Fibroblast of lung (primary cell): ENCODE results near the gene PDZD4. TPM values are rescaled to one million over a fixed set of nuclear protein-coding genes. Genes with fewer than 3 reads are reported as not detected.

Experiments
- DNase-seq, 2 donors: peaks; one replicate each; pipeline versions ENCODE4 v3.0.0 to v3.0.0-alpha.2; 2010; ENCODE audit warnings: low read depth in 2 of 2
- H2AFZ ChIP-seq: 2 replicates; pipeline ENCODE4 v1.5.1; 2012; ENCODE audit warnings: low read length, control low read depth, inconsistent platforms
- H3K27ac ChIP-seq: 2 replicates; pipeline ENCODE4 v1.5.1; 2011; ENCODE audit warnings: low read length, control low read depth; ENCODE audit not compliant: insufficient read depth
- H3K27me3 ChIP-seq: 2 replicates; pipeline ENCODE4 v1.5.1; 2011; ENCODE audit warnings: mild to moderate bottlenecking, low read length; ENCODE audit not compliant: control insufficient read depth, insufficient read depth
- H3K36me3 ChIP-seq: 2 replicates; pipeline ENCODE4 v1.5.1; 2011; ENCODE audit warnings: low read length; ENCODE audit not compliant: control insufficient read depth, insufficient read depth
- H3K4me1 ChIP-seq: 2 replicates; pipeline ENCODE4 v1.5.1; 2011; ENCODE audit warnings: low read length; ENCODE audit not compliant: control insufficient read depth, insufficient read depth; ENCODE audit errors: extremely low read depth
- H3K4me2 ChIP-seq: 2 replicates; pipeline ENCODE4 v1.5.1; 2011; ENCODE audit warnings: low read length, control low read depth; ENCODE audit not compliant: insufficient read depth; ENCODE audit errors: extremely low read depth
- H3K4me3 ChIP-seq, 4 experiments: fragments of 200-600 bp in 1 of 4; sonication (generic) in 1 of 4; replicated peaks in 1 of 4; 2 replicates each; pipeline ENCODE4 v1.5.1; 2011 to 2016; ENCODE audit warnings: low read length in 4 of 4, low read depth in 3 of 4, mild to moderate bottlenecking in 3 of 4, control low read depth in 2 of 4, inconsistent platforms in 1 of 4, mixed read lengths in 1 of 4; ENCODE audit not compliant: insufficient read depth in 1 of 4; ENCODE audit errors: control extremely low read depth in 1 of 4
- H3K79me2 ChIP-seq: 2 replicates; pipeline ENCODE4 v1.5.1; 2012; ENCODE audit warnings: mild to moderate bottlenecking, low read length, inconsistent platforms; ENCODE audit not compliant: control insufficient read depth, insufficient read depth
- H3K9ac ChIP-seq: 2 replicates; pipeline ENCODE4 v1.5.1; 2011; ENCODE audit warnings: mild to moderate bottlenecking, low read length, control low read depth; ENCODE audit not compliant: insufficient read depth
- H3K9me3 ChIP-seq: 2 replicates; pipeline ENCODE4 v1.5.1; 2012; ENCODE audit warnings: low read depth, low read length; ENCODE audit not compliant: control insufficient read depth, insufficient read depth
- H4K20me1 ChIP-seq: 2 replicates; pipeline ENCODE4 v1.5.1; 2011; ENCODE audit warnings: low read length; ENCODE audit not compliant: control insufficient read depth, insufficient read depth; ENCODE audit errors: extremely low read depth
- CTCF ChIP-seq, 2 donors: IDR thresholded peaks in 1 of 2; conservative IDR thresholded peaks in 1 of 2; 1 replicate in 1 of 2; 2 replicates in 1 of 2; pipeline ENCODE4 v1.5.1; 2011 to 2012; ENCODE audit warnings: low read length in 2 of 2, control low read depth in 1 of 2, inconsistent platforms in 1 of 2, low read depth in 1 of 2, mild to moderate bottlenecking in 1 of 2
- EZH2 ChIP-seq: IDR thresholded peaks from 2 replicates; pipeline ENCODE4 v1.5.1; 2012; ENCODE audit warnings: low read length, control low read depth, mild to moderate bottlenecking; ENCODE audit errors: missing control alignments
- polyA plus RNA-seq, 2 donors: library from polyadenylated mRNA; depleted of rRNA in 1 of 2; stranded (reverse) in 1 of 2; unstranded in 1 of 2; fragments of >200 nt; gene quantifications; 2 replicates each; pipeline ENCODE4 v1.2.1, GENCODE V29; 2011 to 2012; ENCODE audit warnings: missing spikeins in 1 of 2
- total RNA-seq: library from RNA; depleted of rRNA; stranded (reverse); fragments of >200 nt; gene quantifications from 2 replicates; pipeline ENCODE4 v1.2.1, GENCODE V29; 2014

PDZD4 gene
- total and polyA plus RNA-seq, 2 donors (not counting 1 experiment from before 2014, with no cell fraction given), result under 0.01 to 0.10 TPM

- no peaks in the 10 kb centered on the region for H3K4me1 ChIP-seq
- H3K4me2 ChIP-seq, result no peak overlapping the region
- no peak overlapping the region for H3K9ac ChIP-seq
- H2AFZ ChIP-seq, result no peak overlapping the region
- H3K36me3 ChIP-seq, result peaks cover 2% of the 10 kb centered on the region
- H3K4me3 ChIP-seq, result no peak overlapping the region
- DNase-seq, result no peak
- no peak for TF ChIP-seq EZH2
- no peak for TF ChIP-seq CTCF (conservative IDR thresholded peaks at IDR 0.05 in 1 of 2, IDR thresholded peaks at IDR 0.05 in 1 of 2; ENCODE audit: low read depth in 1 of 2, low read length in 2 of 2)
- no peaks in the 10 kb centered on the region for H3K9me3 ChIP-seq
- H3K27ac ChIP-seq, result no peak overlapping the region
- H3K27me3 ChIP-seq, result no peaks in the 10 kb centered on the region
- H3K79me2 ChIP-seq, result no peaks in the 10 kb centered on the region
- no peaks in the 10 kb centered on the region for H4K20me1 ChIP-seq
Observed at GRCh38 chrX:153781428-153782047, 48.8 kb downstream of the PDZD4 start.

DNA sequence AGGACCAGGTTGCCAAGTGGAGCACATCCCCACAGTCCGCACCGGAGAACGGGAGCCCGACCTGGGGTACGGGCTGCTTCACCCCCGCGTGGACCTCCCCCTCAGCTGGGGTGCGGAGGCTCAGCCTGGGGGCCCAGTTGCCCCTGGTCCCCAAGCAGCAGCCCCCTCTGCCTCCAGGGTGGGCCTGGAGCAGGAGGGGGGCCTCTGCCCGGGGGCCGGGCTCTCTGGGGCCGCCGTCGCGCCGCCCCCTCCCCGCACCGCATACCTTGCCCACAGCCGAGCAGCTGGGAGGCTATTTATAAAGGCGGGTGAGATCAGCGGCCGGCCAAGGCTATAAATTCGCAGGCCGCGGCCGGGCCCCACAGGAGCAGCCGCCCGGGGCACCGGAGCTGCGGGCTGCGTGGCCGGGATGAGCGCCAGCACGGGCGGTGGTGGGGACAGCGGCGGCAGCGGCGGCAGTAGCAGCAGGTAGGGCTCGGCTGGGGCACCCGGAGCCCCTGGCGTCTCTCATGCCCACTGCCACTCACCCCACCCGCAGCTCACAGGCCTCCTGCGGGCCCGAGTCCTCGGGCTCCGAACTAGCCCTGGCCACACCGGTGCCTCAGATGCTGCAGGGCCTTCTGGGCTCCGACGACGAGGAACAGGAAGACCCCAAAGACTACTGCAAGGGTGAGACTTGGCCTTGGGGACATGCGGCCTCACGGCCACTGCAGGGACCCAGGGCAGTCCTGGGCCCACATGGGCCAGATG is 49.5 kb downstream of the PDZD4 start, which contains the start of gene SRPK3:
SRPK3 (plus strand) TSS at position 364 of the 750 bp plus-strand sequence; CDS start at position 410, 46 bp downstream.
- no peak for TF ChIP-seq EZH2
- TF ChIP-seq CTCF (conservative IDR thresholded peaks at IDR 0.05 in 1 of 2, IDR thresholded peaks at IDR 0.05 in 1 of 2; ENCODE audit: low read depth in 1 of 2, low read length in 2 of 2), result no peak
- H3K79me2 ChIP-seq, result no peaks in the 10 kb centered on the region
- H4K20me1 ChIP-seq, result no peaks in the 10 kb centered on the region
- H2AFZ ChIP-seq, result no peak within 1 kb of the TSS
- H3K9me3 ChIP-seq, result no peaks in the 10 kb centered on the region
- no peak within 1 kb of the TSS for H3K9ac ChIP-seq
- H3K4me3 ChIP-seq, result no peak within 1 kb of the TSS
- H3K4me1 ChIP-seq, result no peaks in the 10 kb centered on the region
- peaks cover 2% of the 10 kb centered on the region for H3K36me3 ChIP-seq
- no peak within 1 kb of the TSS for H3K4me2 ChIP-seq
- peak in 1 of 2 donors; percentile 27 for DNase-seq
- no peak within 1 kb of the TSS for H3K27ac ChIP-seq
- no peaks in the 10 kb centered on the region for H3K27me3 ChIP-seq

- Histone ChIP-seq H3K36me3 (no peaks in the 10 kb centered on the region), H3K27me3 (no peaks in the 10 kb centered on the region), H3K4me3 (no peak overlapping the region), H3K9ac (no peak overlapping the region), H2AFZ (no peak overlapping the region), H3K4me1 (no peaks in the 10 kb centered on the region), H3K79me2 (no peaks in the 10 kb centered on the region), H3K27ac (no peak overlapping the region), H4K20me1 (no peaks in the 10 kb centered on the region), H3K9me3 (no peaks in the 10 kb centered on the region), H3K4me2 (no peak overlapping the region)
- TF ChIP-seq CTCF (conservative IDR thresholded peaks at IDR 0.05 in 1 of 2, IDR thresholded peaks at IDR 0.05 in 1 of 2; ENCODE audit: low read depth in 1 of 2, low read length in 2 of 2), result no peak
- TF ChIP-seq EZH2, result no peak
- DNase-seq, result no peak
Observed at GRCh38 chrX:153779891-153780677, 50.3 kb downstream of the PDZD4 start.
